Bone marrow (tissue), 2 donors: ENCODE data around the gene ZFP57.

Experiments used
- DNase-seq, 2 donors: peaks; one replicate each; lab custom pipeline; 2025; lab: John Stamatoyannopoulos, UW

The ZFP57 gene

GRCh38 chr6:29655658-29656057 lies 25.3 kb downstream of the ZFP57 start:
- DNase-seq = no peak

GRCh38 chr6:29653452-29654038 lies 27.4 kb downstream of the ZFP57 start:
- DNase-seq = peak in 1 of 2 donors; percentile 61

- DNase-seq = no peak
These were observed 28.8 kb downstream of the ZFP57 start for GRCh38 chr6:29652198-29652584.

GRCh38 chr6:29651413-29652197 lies 29.3 kb downstream of the ZFP57 start:
- DNase-seq = peak in 1 of 2 donors; percentile 28

- DNase-seq = peak; percentile 88 to 98
These were observed 31.0 kb downstream of the ZFP57 start for GRCh38 chr6:29649701-29650673.

GRCh38 chr6:29647927-29648642 lies 32.9 kb downstream of the ZFP57 start:
- DNase-seq = no peak

- no peak for DNase-seq
These were observed 39.4 kb downstream of the ZFP57 start for GRCh38 chr6:29641430-29642148.

- no peak for DNase-seq
These were observed 43.7 kb downstream of the ZFP57 start for GRCh38 chr6:29637247-29637646.

GRCh38 chr6:29633534-29633905 lies 47.4 kb downstream of the ZFP57 start:
- DNase-seq = no peak

- DNase-seq = peak; percentile 46 to 47
These were observed 48.0 kb downstream of the ZFP57 start, which contains the start of gene GABBR1 for GRCh38 chr6:29632789-29633533. Gene GABBR1 (minus strand): TSS chr6:29633183. CDS start chr6:29632385, 798 bp downstream.

GRCh38 chr6:29631860-29632731 lies 48.9 kb downstream of the ZFP57 start:
- no peak for DNase-seq

- no peak for DNase-seq
These were observed 49.6 kb downstream of the ZFP57 start for GRCh38 chr6:29631209-29631810.

GRCh38 chr6:29630315-29630714 lies 50.6 kb downstream of the ZFP57 start:
- DNase-seq = no peak

GRCh38 chr6:29629571-29629970 lies 51.4 kb downstream of the ZFP57 start:
- no peak for DNase-seq

- DNase-seq = peak in 1 of 2 donors; percentile 29
These were observed 52.3 kb downstream of the ZFP57 start for GRCh38 chr6:29628419-29629281.

GRCh38 chr6:29627755-29628418 lies 53.1 kb downstream of the ZFP57 start:
- DNase-seq = peak; percentile 32 to 68
